Activated gamma-delta T cell treated with anti-CD3 and anti-CD28 coated beads, Interleukin-2, amount 50 U/mL, for 16 hours (primary cell): Measurements from ENCODE around the gene UACA.

Experiments used
- DNase-seq: peaks from one replicate; pipeline ENCODE4 v3.0.0-alpha.2; 2020; ENCODE audit warnings: low read depth

UACA gene

DNA sequence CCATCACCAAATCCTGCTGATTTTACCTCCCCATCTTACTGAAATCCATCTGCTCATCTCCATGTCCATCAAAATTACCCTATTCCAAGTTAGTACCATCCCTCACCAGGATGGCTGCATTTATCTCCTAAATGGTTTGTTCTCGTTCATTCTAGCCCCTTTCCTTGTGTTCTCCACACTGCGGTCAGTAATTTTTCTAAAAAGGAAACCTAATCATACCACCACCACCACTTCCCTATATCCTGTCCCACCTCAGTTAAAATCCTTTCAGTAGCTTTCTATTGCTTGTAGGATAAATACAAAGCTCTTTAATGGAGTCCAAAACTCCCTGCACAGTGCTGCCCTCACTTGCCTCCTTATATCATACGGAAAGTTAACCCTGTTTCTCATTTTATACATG is 51.1 kb downstream of the UACA start:
- DNase-seq = no peak

DNA sequence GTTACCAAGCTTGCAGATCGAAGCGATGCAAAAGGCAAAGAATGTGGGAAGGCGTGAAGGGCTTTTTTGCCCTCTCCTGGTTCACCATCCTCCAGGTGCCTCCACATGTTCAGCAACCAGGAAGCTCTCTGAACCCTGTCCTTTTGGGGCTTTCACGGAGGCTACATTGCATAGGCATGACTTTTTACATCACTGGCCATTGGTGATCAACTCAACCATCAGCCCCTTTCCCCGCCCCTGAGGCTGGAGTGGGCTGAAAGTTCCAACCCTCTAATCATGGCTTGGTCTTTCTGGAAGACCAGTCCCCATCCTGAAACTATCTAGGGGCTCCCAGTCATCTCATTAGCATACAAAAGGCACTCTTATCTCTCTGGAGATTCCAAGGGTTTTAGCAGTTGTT is 52.6 kb downstream of the UACA start:
- no peak for DNase-seq

DNA sequence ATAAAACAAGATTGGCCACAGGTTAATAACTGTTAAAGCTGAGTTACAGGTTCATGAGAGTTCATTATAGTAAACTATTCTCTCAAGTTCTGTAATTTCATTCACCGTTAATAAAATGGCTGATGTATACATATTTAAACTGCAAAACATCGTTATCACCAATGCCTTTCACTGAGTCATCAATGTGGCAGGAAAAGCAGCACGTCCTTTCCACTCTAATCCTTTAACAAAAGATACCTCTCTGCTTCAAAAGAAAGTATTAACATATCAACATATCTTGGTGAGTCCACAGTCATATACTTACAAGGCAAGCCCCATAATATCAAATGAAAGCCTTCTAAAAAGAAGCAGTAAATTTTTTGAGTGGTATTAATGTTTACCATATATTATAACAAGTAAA is 54.5 kb downstream of the UACA start:
- DNase-seq = no peak

DNA sequence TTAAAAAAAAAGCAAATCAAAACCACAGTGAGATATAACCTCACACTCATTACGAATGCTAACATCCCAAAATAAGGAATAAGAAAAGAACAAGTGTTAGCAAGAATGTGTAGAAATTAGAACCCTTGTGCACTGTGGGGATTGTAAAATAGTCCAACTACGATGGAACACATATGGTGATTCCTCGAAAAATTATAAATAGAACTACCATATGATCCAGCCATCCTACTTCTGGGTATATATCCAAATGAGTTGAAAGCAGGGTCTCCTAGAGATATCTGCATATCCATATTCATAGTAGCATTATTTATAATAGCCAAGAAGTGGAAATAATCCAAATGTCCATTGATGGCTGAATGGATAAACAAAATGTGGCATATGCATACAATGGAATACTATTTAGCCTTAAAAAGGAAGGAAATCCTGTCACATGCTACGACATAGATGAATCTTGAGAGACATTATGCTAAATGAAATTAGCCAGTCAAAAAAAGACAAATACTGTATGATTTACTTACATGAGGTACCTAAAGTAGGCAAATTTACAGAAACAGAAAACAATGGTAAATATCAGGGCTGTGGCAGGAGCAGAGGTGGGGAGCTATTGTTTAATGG is 55.6 kb downstream of the UACA start:
- no peak for DNase-seq

DNA sequence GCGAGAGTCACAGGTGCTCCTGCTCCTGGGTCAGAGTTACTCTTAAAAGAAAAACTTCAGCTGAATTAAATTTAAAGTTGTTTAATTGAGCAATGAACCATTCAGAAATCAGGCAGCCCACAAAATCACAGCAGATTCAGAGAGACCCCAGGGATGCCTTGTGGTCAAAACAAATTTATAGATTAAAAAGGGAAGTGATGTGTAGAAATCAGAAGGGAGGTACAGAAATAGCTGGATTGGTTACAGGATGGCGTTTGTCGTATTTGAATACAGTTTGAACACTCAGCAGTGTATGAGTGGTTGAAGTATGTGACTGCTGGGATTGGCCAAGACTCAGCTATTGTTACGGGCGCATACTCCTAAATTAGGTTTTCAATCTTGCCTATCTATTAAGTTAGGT is 58.6 kb downstream of the UACA start:
- DNase-seq = no peak

DNA sequence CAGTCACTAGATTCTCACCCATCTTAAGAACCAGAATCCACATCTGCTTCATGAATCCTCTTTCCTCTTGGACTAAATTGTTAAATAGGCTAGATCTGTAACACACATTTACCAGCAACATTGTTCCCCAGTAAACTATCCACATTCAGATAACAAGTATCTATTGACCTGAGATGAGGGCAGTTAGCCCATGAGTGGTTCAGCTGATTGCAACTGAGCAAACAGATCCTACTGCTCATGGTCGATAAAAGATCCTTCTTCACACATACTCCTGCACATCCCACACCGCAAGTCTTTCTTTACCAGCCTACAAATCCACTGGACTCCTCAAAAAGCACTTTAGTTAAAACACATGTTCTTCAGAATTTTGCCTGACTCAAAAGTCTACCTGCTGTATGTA is 59.2 kb downstream of the UACA start:
- DNase-seq = no peak

DNA sequence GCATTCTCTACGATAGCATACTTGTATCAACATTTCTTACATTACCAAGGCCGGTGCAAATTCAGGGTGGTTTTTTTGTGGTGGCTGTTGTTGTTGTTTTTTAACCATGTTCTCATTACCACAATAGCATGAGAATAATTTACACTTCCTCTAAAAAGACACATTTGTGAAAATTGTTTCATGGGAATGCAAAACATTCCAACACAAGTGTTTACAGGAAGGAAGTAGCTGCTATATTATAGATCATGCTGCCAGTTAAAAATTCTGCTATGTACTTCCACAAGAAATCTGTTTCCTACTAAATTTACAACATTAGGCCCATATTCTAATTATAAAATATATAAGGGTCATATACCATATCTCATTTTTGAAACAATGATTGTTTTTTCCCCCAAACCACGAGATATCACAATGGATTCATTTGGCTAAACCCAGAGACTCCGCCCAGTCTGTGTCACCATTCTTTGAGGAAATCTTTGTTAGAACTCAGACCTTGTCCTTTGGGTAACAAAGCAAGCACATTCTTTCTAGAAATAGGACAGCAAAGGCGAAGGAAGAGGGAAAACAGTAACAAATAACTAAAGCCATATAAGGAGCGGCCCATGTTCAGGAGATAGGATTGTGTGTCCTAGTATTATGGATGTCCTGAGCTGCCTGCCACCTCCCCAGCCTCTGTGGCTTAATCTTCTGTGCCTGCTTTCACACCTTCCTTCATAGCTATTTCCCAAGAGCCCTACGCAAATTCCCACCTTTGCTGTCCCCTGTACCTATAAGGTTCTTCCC is 60.1 kb downstream of the UACA start:
- DNase-seq = no peak

DNA sequence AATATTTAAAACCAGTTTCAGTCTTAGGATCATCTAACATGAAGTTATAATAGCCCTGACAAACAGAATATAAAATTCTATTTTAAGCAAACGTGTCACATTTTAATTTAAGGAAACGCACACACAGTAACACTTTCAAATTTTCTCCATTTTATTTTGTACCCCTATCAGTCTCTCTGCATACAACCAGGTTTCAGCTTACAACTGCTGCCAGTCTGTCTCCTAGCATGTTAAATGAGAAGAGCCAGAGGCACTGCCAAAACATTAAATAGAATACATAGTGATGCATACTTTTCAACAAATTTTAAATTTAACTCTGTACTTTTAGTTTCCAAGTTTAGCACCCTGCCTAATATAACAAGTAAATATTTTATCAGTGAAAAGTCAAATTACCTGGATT is 60.8 kb downstream of the UACA start:
- DNase-seq = no peak

DNA sequence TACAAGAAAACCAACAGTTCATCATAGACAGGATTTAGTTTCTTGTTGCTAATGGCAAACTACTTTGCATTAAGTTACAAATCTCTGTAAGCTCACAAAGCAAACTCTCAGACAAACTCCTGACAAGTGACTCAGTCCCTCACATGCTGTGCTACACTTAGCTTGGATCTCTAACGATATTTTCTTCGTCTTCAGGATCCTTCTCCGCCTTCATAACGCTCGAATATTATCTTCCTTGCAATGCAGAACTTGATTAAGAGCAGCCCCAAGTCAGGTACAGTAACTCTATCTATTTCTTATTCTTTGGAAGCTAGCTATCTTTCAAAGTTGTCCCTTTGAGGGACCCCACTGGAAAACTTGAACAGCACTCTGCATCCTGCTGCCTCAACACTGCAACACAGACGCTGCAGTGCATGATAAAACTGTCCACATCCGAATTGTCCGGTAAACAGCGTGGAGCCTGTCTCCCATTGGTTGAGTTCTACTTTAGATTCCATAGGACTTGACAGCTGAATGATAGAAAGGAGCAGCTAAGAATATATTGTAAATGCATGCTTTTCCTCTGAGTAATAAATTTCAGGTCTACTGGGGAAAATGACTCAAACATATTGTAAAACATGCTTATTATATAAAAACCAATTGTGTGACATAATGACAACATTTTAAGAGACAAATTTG is 61.3 kb downstream of the UACA start:
- no peak for DNase-seq

DNA sequence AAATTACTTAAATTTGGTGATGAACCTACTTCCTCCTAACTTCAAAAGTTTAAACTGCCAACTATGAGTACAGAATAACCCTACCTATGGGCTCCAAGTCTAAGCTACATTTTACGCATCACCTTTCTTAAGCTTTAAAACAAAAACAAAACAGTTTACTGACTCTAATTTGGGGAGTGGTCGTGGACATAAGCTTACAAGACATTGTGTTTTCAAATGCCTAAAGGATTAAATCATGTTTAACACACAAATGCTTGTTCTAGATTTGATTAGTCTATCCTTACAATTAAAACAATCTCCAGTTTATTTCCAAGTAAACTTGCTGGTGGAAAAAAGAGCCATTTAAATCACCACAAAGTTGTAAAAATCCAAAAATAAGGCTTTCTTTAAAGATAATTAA is 62.2 kb downstream of the UACA start:
- no peak for DNase-seq

DNA sequence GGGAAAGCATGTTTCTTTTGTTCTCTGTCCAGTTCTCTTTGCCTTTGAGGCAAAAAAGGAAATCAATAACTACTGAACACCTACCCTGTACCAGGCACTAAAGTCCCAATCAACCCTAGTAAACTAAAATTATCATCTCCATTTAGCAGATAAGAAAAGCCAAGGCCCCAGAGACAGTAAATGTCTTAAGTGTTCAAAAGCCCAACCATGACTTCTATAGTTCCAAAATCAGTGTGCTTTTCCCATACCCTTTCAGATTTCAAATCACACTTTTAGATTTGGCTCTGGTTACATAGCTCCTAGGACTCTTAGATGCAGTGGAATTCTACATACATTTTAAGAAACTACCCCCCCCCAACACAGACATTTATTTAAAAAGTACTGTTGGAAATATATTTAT is 63.5 kb downstream of the UACA start:
- DNase-seq = no peak

DNA sequence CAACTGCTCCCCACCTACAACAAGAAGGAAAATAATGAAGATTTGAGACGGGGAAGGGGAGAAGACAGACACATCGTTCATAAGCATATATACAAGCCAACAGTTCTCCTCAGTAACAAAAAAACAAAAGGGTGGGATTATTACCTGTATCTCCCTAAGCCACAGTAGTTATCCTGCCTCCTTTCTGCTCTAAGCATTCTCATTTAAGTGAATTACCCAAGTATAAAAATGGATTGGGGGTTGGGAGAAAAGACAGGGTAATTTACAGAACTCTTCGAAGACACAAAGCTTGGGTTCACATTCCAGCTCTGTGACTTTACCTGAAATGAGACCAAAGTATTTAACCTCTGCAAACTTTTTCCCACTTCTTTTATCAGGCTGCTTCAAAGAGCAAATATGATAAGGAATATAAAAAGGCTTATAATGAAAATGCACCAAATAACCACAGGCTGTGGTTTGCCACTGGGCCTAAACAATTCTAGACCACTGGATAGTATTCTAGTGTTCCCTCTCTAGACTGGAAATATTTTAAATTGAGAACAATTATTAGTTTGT is 64.4 kb downstream of the UACA start:
- DNase-seq = no peak

DNA sequence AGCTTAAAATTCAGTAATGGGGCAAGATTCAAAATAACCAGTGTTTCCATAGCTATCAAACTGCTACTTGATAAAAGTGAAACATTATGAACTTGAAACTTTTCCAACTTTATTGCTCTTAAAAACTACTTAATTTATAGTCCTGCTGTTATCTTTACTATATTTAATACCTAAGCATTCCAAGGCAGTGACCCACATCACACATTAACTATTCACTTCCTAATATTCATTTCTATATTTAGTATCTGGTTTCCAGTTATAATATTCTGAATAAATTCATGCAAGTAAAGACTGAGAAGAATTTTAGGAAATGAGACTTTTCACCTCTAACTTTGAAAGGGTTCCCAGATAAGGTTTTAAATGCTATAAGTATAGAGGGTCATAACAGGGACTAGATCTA is 64.9 kb downstream of the UACA start:
- no peak for DNase-seq

DNA sequence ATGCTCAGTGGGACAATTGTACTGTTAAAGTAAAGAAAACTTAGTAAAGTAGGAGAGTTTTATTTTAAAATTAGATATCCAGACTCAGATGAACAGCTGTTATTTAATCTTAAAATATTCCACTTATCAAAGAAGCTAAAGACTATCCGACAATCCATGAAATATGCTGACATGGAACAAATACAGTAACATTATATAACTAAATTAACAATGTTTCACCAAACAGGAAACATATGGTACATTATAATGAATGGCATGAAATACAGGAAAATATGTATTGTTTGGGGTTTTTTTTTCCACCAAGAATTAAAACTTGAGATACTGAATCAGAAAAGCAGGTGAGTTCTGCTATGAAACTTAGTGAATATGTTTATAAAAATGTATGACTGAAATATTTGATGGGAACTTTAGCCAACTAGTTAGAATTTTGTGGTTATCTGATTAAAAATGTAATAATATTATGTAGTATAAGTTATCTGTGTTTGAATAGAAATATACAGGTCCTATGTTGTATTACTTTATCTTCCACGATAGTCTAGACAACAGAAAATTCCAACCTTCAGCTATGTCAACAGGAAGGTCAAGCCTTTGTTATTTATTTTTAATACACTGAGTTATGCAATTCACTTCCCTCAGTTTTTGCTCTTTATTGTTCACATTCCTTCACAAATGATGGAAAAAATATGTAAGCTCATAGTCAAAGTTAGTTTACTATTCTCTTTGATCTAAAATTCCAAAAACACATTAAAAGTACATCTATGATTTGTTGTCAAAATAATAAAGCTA is 72.7 kb downstream of the UACA start:
- no peak for DNase-seq

DNA sequence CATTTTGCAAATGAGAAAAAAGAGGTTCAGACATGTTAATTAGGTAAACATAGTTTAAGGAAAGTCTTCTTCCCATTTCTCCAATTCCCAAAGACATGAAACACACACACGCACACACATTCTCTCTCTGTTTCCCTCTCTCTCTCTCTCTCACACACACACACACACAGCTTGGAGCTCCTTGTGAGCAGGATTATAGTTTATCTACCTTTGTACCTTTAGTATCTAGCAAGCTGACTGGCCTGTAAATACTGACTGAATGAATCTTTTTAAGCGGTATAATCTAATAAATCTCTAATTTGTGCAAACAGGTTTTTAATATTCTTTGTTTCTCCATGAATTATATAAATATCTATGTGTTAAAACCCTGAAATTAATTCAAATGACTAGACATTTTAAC is 73.3 kb downstream of the UACA start:
- no peak for DNase-seq

DNA sequence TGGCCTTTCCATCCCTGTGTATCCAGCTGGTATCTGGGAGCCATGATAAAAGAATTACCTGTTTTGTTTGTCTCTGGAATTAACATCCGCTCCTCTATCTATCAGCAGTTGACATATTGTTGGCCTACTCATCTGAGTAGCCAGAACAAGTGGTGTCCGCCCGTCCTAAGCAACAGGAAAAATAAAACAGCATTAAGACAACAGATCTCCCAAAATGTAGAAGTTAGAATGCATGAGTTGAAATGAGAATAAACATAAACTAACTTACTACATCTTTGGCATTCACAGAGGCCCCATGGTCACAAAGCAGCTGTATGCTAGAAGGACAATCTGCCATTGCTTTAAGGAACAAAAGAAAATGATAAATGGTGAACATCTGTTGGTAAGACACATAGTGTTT is 75.9 kb downstream of the UACA start:
- DNase-seq = no peak

DNA sequence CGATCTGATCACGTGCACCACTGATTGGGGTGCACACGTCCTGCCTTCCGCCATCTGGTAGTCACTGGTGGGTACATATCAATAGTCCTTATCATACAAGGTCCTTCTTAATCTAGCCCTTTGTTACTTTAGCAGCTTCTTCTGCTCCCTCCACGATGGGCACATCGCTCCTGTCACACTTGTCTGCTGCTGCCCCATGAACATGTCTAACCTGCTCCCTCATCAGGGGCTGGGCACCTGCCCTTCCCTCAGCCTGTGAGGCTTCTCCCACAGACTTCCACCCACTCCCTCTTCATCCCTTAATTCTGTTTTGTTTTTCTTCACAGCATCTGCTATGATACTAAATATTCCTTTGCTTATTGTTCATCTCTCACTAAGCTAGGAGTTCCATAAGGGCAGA is 82.5 kb downstream of the UACA start:
- no peak for DNase-seq

DNA sequence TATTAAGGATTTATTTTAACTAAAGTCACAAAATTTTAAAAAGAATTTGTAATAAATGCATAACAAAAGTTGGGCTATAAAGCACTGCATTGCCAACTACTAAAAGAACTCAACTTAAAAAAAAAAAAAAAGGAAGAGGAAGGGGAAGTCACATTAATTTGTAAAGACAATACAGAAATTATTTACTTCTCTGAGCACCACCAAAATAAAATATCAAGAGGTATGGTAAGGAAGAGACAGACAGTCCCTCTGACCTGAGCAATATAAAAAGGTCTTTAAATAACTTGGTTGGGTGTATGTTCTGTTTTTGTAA is 83.5 kb downstream of the UACA start:
- no peak for DNase-seq

DNA sequence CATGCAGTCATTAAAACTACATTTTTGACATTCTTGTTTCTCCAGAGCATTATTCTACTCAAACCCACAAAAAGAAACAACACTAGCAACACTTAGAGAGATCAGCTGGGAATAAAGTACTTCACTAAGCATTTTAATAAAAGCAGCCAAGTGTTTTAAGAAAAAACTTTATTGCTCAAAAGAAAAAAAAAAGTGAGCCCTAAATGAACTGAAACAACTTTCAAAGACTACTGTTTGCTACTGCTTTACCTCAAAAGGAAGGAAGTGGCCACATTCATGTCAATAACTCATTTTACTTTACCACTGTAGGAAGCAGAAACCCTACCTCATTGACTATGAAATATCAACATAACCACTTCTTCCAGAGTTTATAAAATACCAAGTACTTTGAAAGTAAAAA is 91.3 kb downstream of the UACA start:
- DNase-seq = no peak

DNA sequence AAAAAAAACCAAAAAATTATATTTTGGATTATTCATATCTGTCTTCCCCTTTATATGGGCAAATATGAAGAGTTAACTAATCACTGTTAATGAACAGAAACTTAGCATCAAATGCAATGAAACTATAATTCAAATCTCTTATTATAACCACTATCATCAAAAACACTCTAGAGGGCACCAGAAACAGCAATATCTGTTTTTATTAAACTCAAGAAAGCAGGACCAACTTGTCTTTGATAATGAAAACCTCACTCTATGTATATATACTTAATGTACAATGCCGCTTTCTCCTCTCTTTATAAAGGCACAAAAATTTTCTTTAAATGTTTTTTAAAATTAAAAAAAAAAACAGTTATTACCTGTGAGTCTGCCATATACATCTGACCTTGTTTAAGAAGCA is 92.7 kb downstream of the UACA start:
- no peak for DNase-seq

DNA sequence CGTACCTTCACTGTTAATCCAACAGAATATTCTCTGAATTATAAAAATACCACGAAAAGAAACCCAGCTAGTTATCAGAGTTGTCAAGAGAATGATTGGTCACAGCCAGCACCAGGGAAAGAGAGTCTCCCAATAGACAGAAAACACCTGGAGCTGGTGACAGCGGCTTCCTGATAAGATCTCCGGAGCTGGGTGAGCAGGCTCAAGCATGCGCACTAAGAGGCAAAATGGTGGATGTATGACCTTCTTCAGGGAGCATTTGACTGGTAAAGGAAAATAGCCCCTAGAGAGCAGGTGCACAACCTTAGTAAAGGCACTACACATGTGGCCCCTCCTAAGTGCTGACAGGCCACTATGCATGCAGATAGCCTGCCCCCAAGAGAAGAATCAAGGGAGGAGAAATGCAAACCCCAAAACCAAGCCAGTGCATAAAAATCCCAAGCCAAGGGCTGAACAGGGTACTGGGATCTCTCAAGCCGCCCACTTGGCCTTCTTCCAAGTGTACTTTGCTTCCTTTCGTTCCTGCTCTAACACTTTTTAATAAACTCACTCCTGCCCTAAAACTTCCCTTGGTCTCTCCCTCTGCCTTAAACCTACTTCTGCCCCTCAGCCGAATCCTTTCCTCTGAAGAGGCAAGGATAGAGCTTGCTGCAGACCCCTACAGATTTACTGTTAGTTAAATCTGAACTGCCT is 93.2 kb downstream of the UACA start:
- no peak for DNase-seq

DNA sequence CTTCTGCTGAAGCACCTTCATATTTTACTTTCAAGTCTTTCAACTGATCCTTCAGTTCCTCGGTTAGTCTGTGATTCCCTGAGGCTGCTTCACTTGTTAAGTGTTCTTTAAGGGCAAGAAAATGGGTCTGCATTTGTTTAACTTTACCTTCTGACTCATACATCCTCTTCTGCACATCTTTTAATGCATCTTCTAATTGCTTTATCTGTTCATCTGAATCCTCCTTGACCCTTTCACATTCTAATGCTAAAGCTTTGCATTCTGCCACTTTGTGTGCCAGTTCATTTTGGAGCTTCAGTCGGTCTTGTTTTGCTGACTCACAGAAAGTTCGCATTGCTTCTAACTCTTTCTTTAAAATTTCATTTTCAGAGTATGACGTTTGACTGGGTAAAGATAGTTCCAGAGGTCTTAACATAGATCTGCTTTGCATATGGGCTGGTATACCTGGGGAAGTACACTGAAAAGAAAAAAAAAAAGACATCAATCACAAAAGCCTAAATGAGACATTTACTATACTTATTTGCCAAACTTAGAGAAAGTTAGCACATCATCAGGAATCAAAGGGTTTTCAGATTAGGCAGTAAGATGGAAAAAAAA is 94.3 kb downstream of the UACA start:
- no peak for DNase-seq
